Neural cell (in vitro differentiated cells): ENCODE data around the gene P2RY11.

Source experiments
- TF ChIP-seq, protein P1 (sequence below): IDR thresholded peaks from 2 replicates; pipeline ENCODE4 v1.6.1; 2012; ENCODE audit warnings: borderline replicate concordance
- TF ChIP-seq, protein P2 (sequence below): fragments of 450-650 bp; IDR thresholded peaks from 2 replicates; pipeline ENCODE4 v1.5.1; 2014; ENCODE audit warnings: antibody characterized with exemption, mild to moderate bottlenecking, moderate library complexity; ENCODE audit not compliant: poor library complexity, severe bottlenecking

DNA sequence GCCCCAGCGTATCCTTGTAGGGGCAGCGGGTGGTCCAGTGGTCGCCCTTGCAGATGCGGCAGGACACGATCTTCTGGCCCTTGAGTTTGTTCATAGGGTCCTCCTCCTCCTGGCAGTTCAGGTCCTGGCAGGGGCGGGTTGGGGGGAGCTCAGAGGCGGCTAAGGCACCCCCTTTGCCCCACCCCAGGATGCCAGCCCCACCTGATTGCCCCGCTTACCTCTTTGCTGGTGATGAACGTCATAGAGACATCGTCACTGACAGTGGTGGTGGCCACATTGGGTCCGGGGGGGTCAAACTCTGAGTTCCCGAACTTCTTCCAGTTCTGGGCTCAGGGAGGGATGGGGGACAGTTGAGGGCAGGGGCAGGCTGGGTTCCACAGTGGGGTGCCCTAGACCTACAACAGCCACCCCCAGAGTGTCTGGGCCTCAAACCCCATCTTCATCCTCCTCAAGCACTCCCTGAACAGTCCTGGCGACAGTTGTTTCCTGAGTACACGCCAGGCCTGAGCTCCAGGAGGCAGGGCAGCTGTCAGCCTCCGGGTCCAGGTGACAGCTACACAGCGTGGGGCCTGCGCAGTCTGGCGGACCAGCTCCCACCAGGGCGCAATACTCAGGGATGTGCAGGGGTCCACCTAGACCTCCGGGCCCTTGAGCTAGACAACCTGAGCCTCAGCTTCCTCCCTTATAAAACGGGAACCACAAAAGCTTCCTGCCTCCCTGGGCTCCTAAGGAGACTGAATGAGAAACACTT, 5.5 kb downstream of the P2RY11 start:
- TF ChIP-seq, protein P1, sequence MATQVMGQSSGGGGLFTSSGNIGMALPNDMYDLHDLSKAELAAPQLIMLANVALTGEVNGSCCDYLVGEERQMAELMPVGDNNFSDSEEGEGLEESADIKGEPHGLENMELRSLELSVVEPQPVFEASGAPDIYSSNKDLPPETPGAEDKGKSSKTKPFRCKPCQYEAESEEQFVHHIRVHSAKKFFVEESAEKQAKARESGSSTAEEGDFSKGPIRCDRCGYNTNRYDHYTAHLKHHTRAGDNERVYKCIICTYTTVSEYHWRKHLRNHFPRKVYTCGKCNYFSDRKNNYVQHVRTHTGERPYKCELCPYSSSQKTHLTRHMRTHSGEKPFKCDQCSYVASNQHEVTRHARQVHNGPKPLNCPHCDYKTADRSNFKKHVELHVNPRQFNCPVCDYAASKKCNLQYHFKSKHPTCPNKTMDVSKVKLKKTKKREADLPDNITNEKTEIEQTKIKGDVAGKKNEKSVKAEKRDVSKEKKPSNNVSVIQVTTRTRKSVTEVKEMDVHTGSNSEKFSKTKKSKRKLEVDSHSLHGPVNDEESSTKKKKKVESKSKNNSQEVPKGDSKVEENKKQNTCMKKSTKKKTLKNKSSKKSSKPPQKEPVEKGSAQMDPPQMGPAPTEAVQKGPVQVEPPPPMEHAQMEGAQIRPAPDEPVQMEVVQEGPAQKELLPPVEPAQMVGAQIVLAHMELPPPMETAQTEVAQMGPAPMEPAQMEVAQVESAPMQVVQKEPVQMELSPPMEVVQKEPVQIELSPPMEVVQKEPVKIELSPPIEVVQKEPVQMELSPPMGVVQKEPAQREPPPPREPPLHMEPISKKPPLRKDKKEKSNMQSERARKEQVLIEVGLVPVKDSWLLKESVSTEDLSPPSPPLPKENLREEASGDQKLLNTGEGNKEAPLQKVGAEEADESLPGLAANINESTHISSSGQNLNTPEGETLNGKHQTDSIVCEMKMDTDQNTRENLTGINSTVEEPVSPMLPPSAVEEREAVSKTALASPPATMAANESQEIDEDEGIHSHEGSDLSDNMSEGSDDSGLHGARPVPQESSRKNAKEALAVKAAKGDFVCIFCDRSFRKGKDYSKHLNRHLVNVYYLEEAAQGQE = no peak
- TF ChIP-seq, protein P2, sequence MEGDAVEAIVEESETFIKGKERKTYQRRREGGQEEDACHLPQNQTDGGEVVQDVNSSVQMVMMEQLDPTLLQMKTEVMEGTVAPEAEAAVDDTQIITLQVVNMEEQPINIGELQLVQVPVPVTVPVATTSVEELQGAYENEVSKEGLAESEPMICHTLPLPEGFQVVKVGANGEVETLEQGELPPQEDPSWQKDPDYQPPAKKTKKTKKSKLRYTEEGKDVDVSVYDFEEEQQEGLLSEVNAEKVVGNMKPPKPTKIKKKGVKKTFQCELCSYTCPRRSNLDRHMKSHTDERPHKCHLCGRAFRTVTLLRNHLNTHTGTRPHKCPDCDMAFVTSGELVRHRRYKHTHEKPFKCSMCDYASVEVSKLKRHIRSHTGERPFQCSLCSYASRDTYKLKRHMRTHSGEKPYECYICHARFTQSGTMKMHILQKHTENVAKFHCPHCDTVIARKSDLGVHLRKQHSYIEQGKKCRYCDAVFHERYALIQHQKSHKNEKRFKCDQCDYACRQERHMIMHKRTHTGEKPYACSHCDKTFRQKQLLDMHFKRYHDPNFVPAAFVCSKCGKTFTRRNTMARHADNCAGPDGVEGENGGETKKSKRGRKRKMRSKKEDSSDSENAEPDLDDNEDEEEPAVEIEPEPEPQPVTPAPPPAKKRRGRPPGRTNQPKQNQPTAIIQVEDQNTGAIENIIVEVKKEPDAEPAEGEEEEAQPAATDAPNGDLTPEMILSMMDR = no peak
